Liver (tissue), 9 donors: ENCODE data around the gene PLG. TPM values are rescaled to one million over a fixed set of nuclear protein-coding genes. Genes with fewer than 3 reads are reported as not detected.
"Not testable (repeated sequence)": the region's sequence is repeated elsewhere in the genome, so short reads cannot be mapped to it uniquely, and the experiment has no call there.

Experiments
- DNase-seq: peaks from one replicate; pipeline ENCODE4 v3.0.0-alpha.2; 2017; ENCODE audit warnings: low spot score
- H3K27ac ChIP-seq, 2 donors: one replicate each; pipeline ENCODE4 v1.7.0; 2013; ENCODE audit warnings: inconsistent platforms in 2 of 2, low read length in 2 of 2, control low read depth in 1 of 2, low read depth in 1 of 2, mild to moderate bottlenecking in 1 of 2
- H3K27me3 ChIP-seq, 4 donors: one replicate each; pipeline versions ENCODE4 v1.6.1 to v1.7.0; 2013; ENCODE audit warnings: low read length in 3 of 4, inconsistent platforms in 1 of 4, mild to moderate bottlenecking in 1 of 4, moderate library complexity in 1 of 4; ENCODE audit not compliant: control insufficient read depth in 4 of 4, insufficient read depth in 4 of 4
- H3K36me3 ChIP-seq, 4 donors: one replicate each; pipeline versions ENCODE4 v1.6.1 to v1.7.0; 2013; ENCODE audit warnings: low read length in 3 of 4, mild to moderate bottlenecking in 3 of 4, low read depth in 1 of 4, moderate library complexity in 1 of 4; ENCODE audit not compliant: control insufficient read depth in 4 of 4, insufficient read depth in 3 of 4
- H3K4me1 ChIP-seq, 4 donors: one replicate each; pipeline versions ENCODE4 v1.6.1 to v1.7.0; 2013; ENCODE audit warnings: low read length in 3 of 4, mild to moderate bottlenecking in 3 of 4, moderate library complexity in 1 of 4; ENCODE audit not compliant: control insufficient read depth in 4 of 4, insufficient read depth in 4 of 4
- H3K4me3 ChIP-seq, 3 donors: one replicate each; pipeline versions ENCODE4 v1.6.1 to v1.7.0; 2013; ENCODE audit warnings: low read length in 3 of 3, control low read depth in 1 of 3, low read depth in 1 of 3, mild to moderate bottlenecking in 1 of 3
- H3K9ac ChIP-seq, 2 donors: one replicate each; pipeline ENCODE4 v1.7.0; 2013; ENCODE audit warnings: low read length in 2 of 2, mild to moderate bottlenecking in 2 of 2, moderate library complexity in 2 of 2, control low read depth in 1 of 2, low read depth in 1 of 2
- H3K9me3 ChIP-seq, 4 donors: one replicate each; pipeline versions ENCODE4 v1.6.1 to v1.7.0; 2013; ENCODE audit warnings: low read length in 3 of 4; ENCODE audit not compliant: control insufficient read depth in 4 of 4
- ATF3 ChIP-seq: IDR thresholded peaks from 2 replicates; pipeline ENCODE4 v1.6.1; 2016; ENCODE audit warnings: antibody characterized with exemption
- CTCF ChIP-seq: fragments of 150-350 bp; IDR thresholded peaks from 2 replicates; pipeline ENCODE4 v1.5.1; 2017; ENCODE audit warnings: improper control_type of control experiment, low read depth, low read length; ENCODE audit not compliant: missing input control
- EGR1 ChIP-seq, 2 donors: IDR thresholded peaks; 2 replicates each; pipeline ENCODE4 v1.6.1; 2016 to 2018; ENCODE audit warnings: antibody characterized with exemption in 2 of 2, low read depth in 2 of 2
- FOXA1 ChIP-seq: IDR thresholded peaks from 2 replicates; pipeline ENCODE4 v1.6.1; 2016; ENCODE audit warnings: antibody characterized with exemption
- FOXA2 ChIP-seq: IDR thresholded peaks from 2 replicates; pipeline ENCODE4 v1.6.1; 2016; ENCODE audit warnings: antibody characterized with exemption
- GABPA ChIP-seq, 2 donors: IDR thresholded peaks in 1 of 2; conservative IDR thresholded peaks in 1 of 2; 2 replicates each; pipeline ENCODE4 v1.6.1; 2016; ENCODE audit warnings: antibody characterized with exemption in 2 of 2, mild to moderate bottlenecking in 1 of 2, moderate library complexity in 1 of 2
- HNF4A ChIP-seq, 2 donors: conservative IDR thresholded peaks; 2 replicates each; pipeline ENCODE4 v1.6.1; 2016; ENCODE audit warnings: antibody characterized with exemption in 2 of 2, mild to moderate bottlenecking in 2 of 2
- HNF4G ChIP-seq: IDR thresholded peaks from 2 replicates; pipeline ENCODE4 v1.6.1; 2016; ENCODE audit warnings: antibody characterized with exemption
- JUND ChIP-seq, 2 donors: IDR thresholded peaks; 2 replicates each; pipeline ENCODE4 v1.6.1; 2016; ENCODE audit warnings: antibody characterized with exemption in 2 of 2
- MAX ChIP-seq: IDR thresholded peaks from 2 replicates; pipeline ENCODE4 v1.6.1; 2016; ENCODE audit warnings: antibody characterized with exemption
- NR2F2 ChIP-seq: IDR thresholded peaks from 2 replicates; pipeline ENCODE4 v1.6.1; 2016; ENCODE audit warnings: antibody characterized with exemption
- REST ChIP-seq: IDR thresholded peaks from 2 replicates; pipeline ENCODE4 v1.6.1; 2016; ENCODE audit warnings: antibody characterized with exemption, mild to moderate bottlenecking
- RXRA ChIP-seq, 2 donors: IDR thresholded peaks; 2 replicates each; pipeline ENCODE4 v1.6.1; 2017 to 2018; ENCODE audit warnings: antibody characterized with exemption in 2 of 2, mild to moderate bottlenecking in 1 of 2
- SP1 ChIP-seq: IDR thresholded peaks from 2 replicates; pipeline ENCODE4 v1.6.1; 2018; ENCODE audit warnings: antibody characterized with exemption, mild to moderate bottlenecking
- ZBTB33 ChIP-seq: IDR thresholded peaks from 2 replicates; pipeline ENCODE4 v1.6.1; 2016; ENCODE audit warnings: antibody characterized with exemption
- WGBS: extraction: QIAGEN DNeasy Blood & Tissue Kit; methylation state at CpG from one replicate; pipeline ENCODE4 v1.1.7; 2013; 5-methylcytosine and 5-hydroxymethylcytosine counted together
- polyA plus RNA-seq, 2 donors: library from polyadenylated mRNA; stranded (reverse) in 1 of 2; unstranded in 1 of 2; fragments of 200-250 nt in 1 of 2; fragments of >200 nt in 1 of 2; fragmentation: Nextera tagmentation in 1 of 2; extraction: Ambion mirVana in 1 of 2; gene quantifications; one replicate each; pipeline versions ENCODE4 v1.2.1 to v1.2.3, GENCODE V29; 2013 to 2015
- total RNA-seq, 2 donors: library from RNA; depleted of rRNA; stranded (reverse); fragments of >200 nt; gene quantifications; one replicate each; pipeline ENCODE4 v1.2.3, GENCODE V29; 2014
- donor health status: healthy.
- donor health status: healthy.
- donor health status: healthy.
- donor health status: healthy.
- donor health status: healthy.

The PLG gene
- total and polyA plus RNA-seq, 4 donors = 880 to 1,797 (median 1,257) TPM

- TF ChIP-seq JUND (IDR thresholded peaks at IDR 0.05) (no peak), RXRA (IDR thresholded peaks at IDR 0.05) (no peak), HNF4A (conservative IDR thresholded peaks at IDR 0.05) (no peak)
Measured at GRCh38 chr6:160774399-160774798, 72.4 kb downstream of the PLG start (continued).

GRCh38 chr6:160775792-160776580 lies 73.9 kb downstream of the PLG start:
- 76% methylated on average over 6 of the region's 6 CpGs for WGBS
- Histone ChIP-seq H3K36me3 (no peaks in the 10 kb centered on the region), H3K27ac (no peak overlapping the region), H3K9ac (no peak overlapping the region), H3K4me1 (no peaks in the 10 kb centered on the region), H3K4me3 (no peak overlapping the region), H3K27me3 (no peaks in the 10 kb centered on the region), H3K9me3 (no peaks in the 10 kb centered on the region)
- DNase-seq = no peak
- TF ChIP-seq GABPA (IDR thresholded peaks at IDR 0.05 in 1 of 2, conservative IDR thresholded peaks at IDR 0.05 in 1 of 2) (no peak), ZBTB33 (no peak), CTCF (no peak), HNF4G (no peak), NR2F2 (no peak), MAX (no peak), SP1 (no peak), ATF3 (no peak), EGR1 (IDR thresholded peaks at IDR 0.05; ENCODE audit: low read depth in 2 of 2) (no peak), FOXA1 (no peak), REST (no peak), HNF4A (conservative IDR thresholded peaks at IDR 0.05) (no peak), FOXA2 (no peak)

- not testable (repeated sequence) for H3K9ac ChIP-seq, H3K27me3 ChIP-seq
- WGBS = 91% methylated on average over 6 of the region's 6 CpGs
Measured at GRCh38 chr6:160779095-160779494, 77.1 kb downstream of the PLG start.

GRCh38 chr6:160780656-160781055 lies 78.6 kb downstream of the PLG start:
- not testable (repeated sequence) for H3K27ac ChIP-seq, H3K4me3 ChIP-seq, DNase-seq, H3K36me3 ChIP-seq, H3K27me3 ChIP-seq, H3K4me1 ChIP-seq, H3K9ac ChIP-seq, H3K9me3 ChIP-seq
- 95% methylated on average over 3 of the region's 3 CpGs for WGBS

More at GRCh38 chr6:160779095-160779494, 77.1 kb downstream of the PLG start:
- not testable (repeated sequence) for DNase-seq, H3K9me3 ChIP-seq, H3K4me1 ChIP-seq, H3K4me3 ChIP-seq, H3K27ac ChIP-seq, H3K36me3 ChIP-seq
